ENCODE measurements around the gene ATP1B1. TPM values are rescaled to one million over a fixed set of nuclear protein-coding genes. Genes with fewer than 3 reads are reported as not detected.

Gene ATP1B1
- total and polyA plus RNA-seq, 9 of the 15 experiments (the other 6 are each of a cell fraction or from before 2014, with no cell fraction given), result 0.76 to 3.0 (median 1.7) TPM

DNA sequence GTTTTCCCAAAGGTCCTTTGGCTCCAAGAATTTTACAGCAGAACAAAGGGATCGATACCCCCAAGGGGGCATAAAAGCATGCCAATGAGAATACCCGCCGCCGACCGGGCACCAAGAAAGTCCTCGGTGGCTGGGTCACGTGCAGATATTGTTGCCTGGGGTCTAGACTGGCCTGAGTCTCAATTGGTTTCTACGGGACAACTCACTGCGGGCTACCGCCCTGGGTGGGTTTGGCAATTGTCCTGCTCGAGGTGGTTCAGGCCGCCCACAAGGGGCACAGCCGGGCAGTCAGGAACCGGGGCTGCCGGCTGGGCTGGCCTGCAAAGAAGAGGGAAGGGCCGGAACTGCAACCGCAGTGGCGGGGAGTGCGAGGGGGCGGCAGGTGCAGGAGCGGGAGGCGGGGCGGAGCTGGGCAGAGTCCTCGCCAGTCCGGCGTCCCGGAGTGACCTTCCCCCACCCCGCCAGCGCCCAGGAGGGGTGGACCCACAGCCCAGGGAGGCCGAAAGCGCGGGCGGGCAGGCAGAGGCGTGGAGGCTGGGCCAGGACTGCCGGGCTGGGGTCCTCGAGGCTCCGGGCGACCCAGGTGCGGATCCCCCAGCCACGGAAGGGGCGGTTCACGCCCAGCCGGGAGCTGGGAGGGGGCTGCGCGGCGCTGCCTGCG is 926 bp upstream of the ATP1B1 start (continued):
- TF ChIP-seq ZNF655 (CRISPR knock-in tag; IDR thresholded peaks at IDR 0.05) (no peak), ETV5 (CRISPR knock-in tag; IDR thresholded peaks at IDR 0.05; ENCODE audit: low read depth) (no peak), ZFP36 (IDR thresholded peaks at IDR 0.05; ENCODE audit: low read depth, low read length, partially characterized antibody) (no peak), ZNF124 (CRISPR knock-in tag; IDR thresholded peaks at IDR 0.05) (no peak), RBM15 (IDR thresholded peaks at IDR 0.05; ENCODE audit: insufficient read depth, low read length) (no peak), NFE2 (IDR thresholded peaks at IDR 0.05; ENCODE audit: low read depth) (no peak), KLF1 (tag; IDR thresholded peaks at IDR 0.05) (no peak), SMAD4 (CRISPR knock-in tag; conservative IDR thresholded peaks at IDR 0.05) (0 out of 2 replicates have a peak, but pooled peaks have one; percentile 3), CHD4 (IDR thresholded peaks at IDR 0.05; ENCODE audit: insufficient read depth, insufficient replicate concordance, low read depth, low read length, poor library complexity, severe bottlenecking) (peak; percentile 19), CCNT2 (IDR thresholded peaks at IDR 0.05; ENCODE audit: borderline replicate concordance, extremely low read depth, insufficient read length, low read depth, low read length) (peak; percentile 18), SRF (CRISPR knock-in tag; IDR thresholded peaks at IDR 0.05) (no peak), KHSRP (IDR thresholded peaks at IDR 0.05) (no peak), JUNB (CRISPR knock-in tag; conservative IDR thresholded peaks at IDR 0.05) (no peak), CXXC5 (CRISPR knock-in tag; IDR thresholded peaks at IDR 0.05) (no peak), ZNF551 (CRISPR knock-in tag; IDR thresholded peaks at IDR 0.05) (no peak), YBX1 (IDR thresholded peaks at IDR 0.05) (no peak), ZFX (CRISPR knock-in tag; IDR thresholded peaks at IDR 0.05) (peak; percentile 9), BRF1 (IDR thresholded peaks at IDR 0.05; ENCODE audit: borderline replicate concordance, extremely low read depth, insufficient read length) (no peak)
- TF ChIP-seq, protein P1, sequence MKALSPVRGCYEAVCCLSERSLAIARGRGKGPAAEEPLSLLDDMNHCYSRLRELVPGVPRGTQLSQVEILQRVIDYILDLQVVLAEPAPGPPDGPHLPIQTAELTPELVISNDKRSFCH (CRISPR knock-in tag; IDR thresholded peaks at IDR 0.05), result no peak
- TF ChIP-seq, protein P1 (tag; IDR thresholded peaks at IDR 0.05), result no peak
- TF ChIP-seq, protein P2, sequence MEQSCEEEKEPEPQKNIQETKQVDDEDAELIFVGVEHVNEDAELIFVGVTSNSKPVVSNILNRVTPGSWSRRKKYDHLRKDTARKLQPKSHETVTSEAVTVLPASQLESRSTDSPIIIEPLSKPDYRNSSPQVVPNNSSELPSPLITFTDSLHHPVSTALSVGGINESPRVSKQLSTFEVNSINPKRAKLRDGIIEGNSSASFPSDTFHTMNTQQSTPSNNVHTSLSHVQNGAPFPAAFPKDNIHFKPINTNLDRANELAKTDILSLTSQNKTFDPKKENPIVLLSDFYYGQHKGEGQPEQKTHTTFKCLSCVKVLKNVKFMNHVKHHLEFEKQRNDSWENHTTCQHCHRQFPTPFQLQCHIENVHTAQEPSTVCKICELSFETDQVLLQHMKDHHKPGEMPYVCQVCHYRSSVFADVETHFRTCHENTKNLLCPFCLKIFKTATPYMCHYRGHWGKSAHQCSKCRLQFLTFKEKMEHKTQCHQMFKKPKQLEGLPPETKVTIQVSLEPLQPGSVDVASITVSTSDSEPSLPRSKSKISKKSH (CRISPR knock-in tag; IDR thresholded peaks at IDR 0.05), result no peak
- TF ChIP-seq, protein P3, sequence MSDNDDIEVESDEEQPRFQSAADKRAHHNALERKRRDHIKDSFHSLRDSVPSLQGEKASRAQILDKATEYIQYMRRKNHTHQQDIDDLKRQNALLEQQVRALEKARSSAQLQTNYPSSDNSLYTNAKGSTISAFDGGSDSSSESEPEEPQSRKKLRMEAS (CRISPR knock-in tag; IDR thresholded peaks at IDR 0.05), result no peak
